GM21447 (cell line): Measurements from ENCODE around the gene EDEM2.
A peak's percentile ranks its signal among the peaks of the same experiment; 100 is the strongest.
"Not testable (repeated sequence)": the region's sequence is repeated elsewhere in the genome, so short reads cannot be mapped to it uniquely, and the experiment has no call there.

Source experiments
- ATAC-seq: cut with Tn5 transposase; IDR thresholded peaks from one replicate; pipeline ENCODE4 v1.9.1; 2021; ENCODE audit not compliant: unreplicated experiment

EDEM2 gene

GRCh38 chr20:35129647-35130069, 17.5 kb downstream of the EDEM2 start:
- no peak for ATAC-seq

- ATAC-seq, result no peak
Observed at GRCh38 chr20:35125753-35126152, 21.4 kb downstream of the EDEM2 start.

- ATAC-seq, result no peak
Observed at GRCh38 chr20:35122756-35123405, 24.3 kb downstream of the EDEM2 start.

- no peak for ATAC-seq
Observed at GRCh38 chr20:35121186-35121585, 25.9 kb downstream of the EDEM2 start.

- no peak for ATAC-seq
Observed at GRCh38 chr20:35120012-35120701, 27.0 kb downstream of the EDEM2 start.

- ATAC-seq, result no peak
Observed at GRCh38 chr20:35117629-35118028, 29.5 kb downstream of the EDEM2 start.

- no peak for ATAC-seq
Observed at GRCh38 chr20:35117196-35117595, 29.9 kb downstream of the EDEM2 start.

GRCh38 chr20:35116258-35116657, 30.9 kb downstream of the EDEM2 start:
- no peak for ATAC-seq

GRCh38 chr20:35115606-35116005, 31.5 kb downstream of the EDEM2 start:
- ATAC-seq, result no peak

- ATAC-seq, result not testable (repeated sequence)
Observed at GRCh38 chr20:35112276-35112675, 34.9 kb downstream of the EDEM2 start.

GRCh38 chr20:35111141-35111888, 35.8 kb downstream of the EDEM2 start:
- ATAC-seq, result no peak

GRCh38 chr20:35108921-35109320, 38.2 kb downstream of the EDEM2 start:
- no peak for ATAC-seq

- no peak for ATAC-seq
Observed at GRCh38 chr20:35106827-35107380, 40.2 kb downstream of the EDEM2 start.

GRCh38 chr20:35104685-35105295, 42.3 kb downstream of the EDEM2 start:
- no peak for ATAC-seq

- ATAC-seq, result no peak
Observed at GRCh38 chr20:35101620-35102019, 45.5 kb downstream of the EDEM2 start.

GRCh38 chr20:35093267-35093884, 53.8 kb downstream of the EDEM2 start:
- no peak for ATAC-seq

GRCh38 chr20:35092524-35093266, 54.4 kb downstream of the EDEM2 start, which contains the start of gene TRPC4AP:
TSS of gene TRPC4AP (minus strand) at chr20:35092807. CDS start at chr20:35092781, 26 bp downstream.
- peak; percentile 93 for ATAC-seq

GRCh38 chr20:35091816-35092523, 55.2 kb downstream of the EDEM2 start:
- ATAC-seq, result peak; percentile 12
